ENCODE data around the gene XIRP2.

- TF ChIP-seq CTCF (IDR thresholded peaks at IDR 0.05; ENCODE audit: low read depth, low read length), result no peak
- no peak for TF ChIP-seq POLR2A (IDR thresholded peaks at IDR 0.05; ENCODE audit: extremely low read depth, insufficient read length)
- TF ChIP-seq MAX (IDR thresholded peaks at IDR 0.05; ENCODE audit: low read depth, low read length), result no peak
- TF ChIP-seq MYC (IDR thresholded peaks at IDR 0.05; ENCODE audit: low read depth, low read length), result no peak
Measured at GRCh38 chr2:166895243-166895642, 7.0 kb downstream of the XIRP2 start.
